ENCODE data around the gene LDLRAP1. TPM values are rescaled to one million over a fixed set of nuclear protein-coding genes. Genes with fewer than 3 reads are reported as not detected.

Gene LDLRAP1
- total RNA-seq, 1 experiment from 2014 or later: 16.3 TPM

- no peak overlapping the region for H3K27ac Mint-ChIP-seq
- no peaks in the 10 kb centered on the region for H3K9me3 Mint-ChIP-seq
- ATAC-seq: no peak
- H3K4me1 Mint-ChIP-seq: peaks cover 9% of the 10 kb centered on the region
- H3K36me3 Mint-ChIP-seq: no peaks in the 10 kb centered on the region
- H3K27me3 Mint-ChIP-seq (ENCODE audit: low read depth): peaks cover 24% of the 10 kb centered on the region
- no peak overlapping the region for H3K4me3 Mint-ChIP-seq
- TF ChIP-seq ZSCAN18 (CRISPR knock-in tag; IDR thresholded peaks at IDR 0.05): no peak
- no peak for TF ChIP-seq PRRX2 (CRISPR knock-in tag; IDR thresholded peaks at IDR 0.05)
- TF ChIP-seq JAZF1 (CRISPR knock-in tag; IDR thresholded peaks at IDR 0.05): no peak
- no peak for TF ChIP-seq GRHL2 (CRISPR knock-in tag; IDR thresholded peaks at IDR 0.05; ENCODE audit: insufficient replicate concordance, severe bottlenecking)
- no peak for TF ChIP-seq FOXJ3 (CRISPR knock-in tag; IDR thresholded peaks at IDR 0.05; ENCODE audit: borderline replicate concordance)
- no peak for TF ChIP-seq ARID4B (CRISPR knock-in tag; IDR thresholded peaks at IDR 0.05; ENCODE audit: borderline replicate concordance)
- TF ChIP-seq SP1 (CRISPR knock-in tag; conservative IDR thresholded peaks at IDR 0.05): no peak
- no peak for TF ChIP-seq ZNF423 (CRISPR knock-in tag; IDR thresholded peaks at IDR 0.05)
- POLR2A ChIA-PET: interaction anchor here (0.6 kb wide), 1 partner anchor 186 kb away, joined by 3 read pairs; no protein-coding TSS in a partner anchor
- no peak for DNase-seq (ENCODE audit: low spot score)
- CTCF ChIA-PET: interaction anchor here (0.6 to 0.7 kb wide), 2 partner anchors 44 to 77 kb away, joined by 3 to 4 read pairs; no protein-coding TSS in a partner anchor
Observed at GRCh38 chr1:25611843-25612242, 68.4 kb downstream of the LDLRAP1 start.

GRCh38 chr1:25612421-25612820, 69.0 kb downstream of the LDLRAP1 start:
- no peak for DNase-seq (ENCODE audit: low spot score)
- peaks cover 24% of the 10 kb centered on the region for H3K27me3 Mint-ChIP-seq (ENCODE audit: low read depth)
- H3K4me1 Mint-ChIP-seq: peaks cover 9% of the 10 kb centered on the region
- no peaks in the 10 kb centered on the region for H3K9me3 Mint-ChIP-seq
- ChIA-PET POLR2A (no interaction called here), CTCF (interaction anchor here (0.6 to 0.7 kb wide), 2 partner anchors 45 to 77 kb away, joined by 3 to 4 read pairs; no protein-coding TSS in a partner anchor)
- H3K27ac Mint-ChIP-seq: no peak overlapping the region
- TF ChIP-seq NR1H2 (CRISPR knock-in tag; IDR thresholded peaks at IDR 0.05) (no peak), ZNF138 (CRISPR knock-in tag; conservative IDR thresholded peaks at IDR 0.05) (no peak), GRHL2 (CRISPR knock-in tag; IDR thresholded peaks at IDR 0.05; ENCODE audit: insufficient replicate concordance, severe bottlenecking) (no peak), ZNF232 (CRISPR knock-in tag; IDR thresholded peaks at IDR 0.05) (no peak), AFF4 (CRISPR knock-in tag; IDR thresholded peaks at IDR 0.05; ENCODE audit: borderline replicate concordance) (no peak), USF2 (CRISPR knock-in tag; IDR thresholded peaks at IDR 0.05) (no peak)
- no peak overlapping the region for H3K4me3 Mint-ChIP-seq
- no peaks in the 10 kb centered on the region for H3K36me3 Mint-ChIP-seq
- ATAC-seq: no peak

Data from WTC11 (cell line).